SK-N-SH (cell line): ENCODE data around the gene KCNH4. TPM values are rescaled to one million over a fixed set of nuclear protein-coding genes. Genes with fewer than 3 reads are reported as not detected.

Source experiments
- CTCF ChIA-PET: fragments of 300-600, 350-600 bp; formaldehyde crosslinking; extraction: SDS; loops from one replicate; lab custom pipeline; 2021; lab: Yijun Ruan, JAX
- POLR2A ChIA-PET: fragments of 350-600 bp; sonication (Branson Sonifier 250); formaldehyde crosslinking; extraction: SDS; loops from one replicate; lab custom pipeline; 2020; ENCODE audit warnings: antibody characterized with exemption, inconsistent platforms; lab: Yijun Ruan, JAX
- DNase-seq: peaks from one replicate; pipeline ENCODE4 v3.0.0; 2012
- H2AFZ ChIP-seq: fragments of 200-600 bp; sonication (generic); 2 replicates; pipeline ENCODE4 v1.8.1; 2016; ENCODE audit warnings: antibody characterized with exemption, mild to moderate bottlenecking, low read depth
- H3F3A ChIP-seq: fragments of 200-600 bp; sonication (generic); replicated peaks from 2 replicates; pipeline ENCODE3; 2016; ENCODE audit warnings: antibody characterized with exemption, mild to moderate bottlenecking; ENCODE audit not compliant: insufficient read depth
- H3K27ac ChIP-seq, 2 experiments: fragments of 200-500 bp in 1 of 2; fragments of 200-600 bp in 1 of 2; sonication (Bioruptor generic) in 1 of 2; sonication (generic), shearing (Covaris generic) in 1 of 2; 2 replicates each; pipeline versions ENCODE4 v1.5.1 to v1.6.1; 2014 to 2016; ENCODE audit warnings: low read depth in 2 of 2, inconsistent platforms in 1 of 2, low read length in 1 of 2, mild to moderate bottlenecking in 1 of 2, mixed read lengths in 1 of 2
- H3K27me3 ChIP-seq: fragments of 200-600 bp; sonication (generic), shearing (Covaris generic); 2 replicates; pipeline ENCODE4 v1.6.1; 2016; ENCODE audit warnings: mixed run types; ENCODE audit not compliant: insufficient read depth
- H3K36me3 ChIP-seq, 2 experiments: fragments of 200-500 bp in 1 of 2; fragments of 200-600 bp in 1 of 2; sonication (Bioruptor generic) in 1 of 2; sonication (generic) in 1 of 2; replicated peaks in 1 of 2; 2 replicates each; pipeline versions ENCODE3 to v1.5.1; 2014 to 2016; ENCODE audit warnings: low read length in 1 of 2, mild to moderate bottlenecking in 1 of 2; ENCODE audit not compliant: insufficient read depth in 2 of 2, control insufficient read depth in 1 of 2
- H3K4me1 ChIP-seq, 2 experiments: fragments of 200-500 bp in 1 of 2; fragments of 200-600 bp in 1 of 2; sonication (Bioruptor generic) in 1 of 2; sonication (generic), shearing (Covaris generic) in 1 of 2; 2 replicates each; pipeline versions ENCODE4 v1.5.1 to v1.6.1; 2014 to 2016; ENCODE audit warnings: low read depth in 1 of 2, low read length in 1 of 2, mixed run types in 1 of 2; ENCODE audit not compliant: insufficient read depth in 2 of 2, control insufficient read depth in 1 of 2
- H3K4me2 ChIP-seq: fragments of 200-600 bp; sonication (generic), shearing (Covaris generic); 2 replicates; pipeline ENCODE4 v1.6.1; 2017; ENCODE audit warnings: mixed run types
- H3K4me3 ChIP-seq, 2 experiments: fragments of 200-500 bp in 1 of 2; fragments of 200-600 bp in 1 of 2; sonication (Bioruptor generic) in 1 of 2; sonication (generic), shearing (Covaris generic) in 1 of 2; 2 replicates each; pipeline versions ENCODE4 v1.5.1 to v1.8.1; 2014 to 2016; ENCODE audit warnings: low read depth in 2 of 2, inconsistent platforms in 1 of 2, low read length in 1 of 2, mild to moderate bottlenecking in 1 of 2, mixed read lengths in 1 of 2, moderate library complexity in 1 of 2
- H3K79me2 ChIP-seq: fragments of 200-600 bp; sonication (generic); 2 replicates; pipeline ENCODE4 v1.8.1; 2017; ENCODE audit warnings: mild to moderate bottlenecking; ENCODE audit not compliant: insufficient read depth
- H3K9ac ChIP-seq: fragments of 200-600 bp; sonication (generic); 2 replicates; pipeline ENCODE4 v1.6.1; 2017; ENCODE audit warnings: mixed run types
- H3K9me2 ChIP-seq: fragments of 200-600 bp; sonication (generic); 2 replicates; pipeline ENCODE4 v1.6.1; 2017; ENCODE audit warnings: mixed run types
- H3K9me3 ChIP-seq: fragments of 200-600 bp; sonication (generic); 2 replicates; pipeline ENCODE4 v1.6.1; 2017; ENCODE audit warnings: mixed run types, mild to moderate bottlenecking, moderate library complexity
- H4K20me1 ChIP-seq: fragments of 200-600 bp; sonication (generic); 2 replicates; pipeline ENCODE4 v1.6.1; 2017; ENCODE audit warnings: mild to moderate bottlenecking, mixed run types; ENCODE audit not compliant: insufficient read depth
- CHD2 ChIP-seq: fragments of 150-350 bp; IDR thresholded peaks from 2 replicates; pipeline ENCODE4 v1.6.1; 2018; ENCODE audit warnings: low read length; ENCODE audit not compliant: partially characterized antibody
- FOXM1 ChIP-seq: IDR thresholded peaks from 2 replicates; pipeline ENCODE4 v1.4.0; 2012; ENCODE audit warnings: low read depth, mild to moderate bottlenecking
- GABPA ChIP-seq: IDR thresholded peaks from 2 replicates; pipeline ENCODE4 v1.4.0; 2012; ENCODE audit warnings: low read depth, mild to moderate bottlenecking
- GATA2 ChIP-seq: sonication (generic); formaldehyde crosslinking; IDR thresholded peaks from 2 replicates; pipeline ENCODE4 v1.5.0; 2020; ENCODE audit warnings: mild to moderate bottlenecking, missing genetic modification reagents
- MXI1 ChIP-seq: IDR thresholded peaks from 2 replicates; pipeline ENCODE4 v1.6.1; 2012; ENCODE audit warnings: mild to moderate bottlenecking, low read depth, low read length, improper control_type of control experiment
- NFIC ChIP-seq: IDR thresholded peaks from 2 replicates; pipeline ENCODE4 v1.4.0; 2012; ENCODE audit warnings: borderline replicate concordance
- NRF1 ChIP-seq: IDR thresholded peaks from 2 replicates; pipeline ENCODE4 v1.6.1; 2012; ENCODE audit warnings: low read depth, mild to moderate bottlenecking, low read length
- PBX3 ChIP-seq: IDR thresholded peaks from 2 replicates; pipeline ENCODE4; 2012
- RAD21 ChIP-seq: IDR thresholded peaks from 2 replicates; pipeline ENCODE4 v1.6.1; 2012; ENCODE audit warnings: mild to moderate bottlenecking, low read length
- RCOR1 ChIP-seq: fragments of 150-350 bp; IDR thresholded peaks from 2 replicates; pipeline ENCODE4 v1.6.1; 2017; ENCODE audit warnings: antibody characterized with exemption, low read length
- RXRA ChIP-seq: IDR thresholded peaks from 2 replicates; pipeline ENCODE4 v1.4.0; 2012; ENCODE audit warnings: low read depth, mild to moderate bottlenecking, borderline replicate concordance
- SIN3A ChIP-seq: IDR thresholded peaks from 2 replicates; pipeline ENCODE4 v1.6.1; 2012; ENCODE audit warnings: low read depth, mild to moderate bottlenecking, low read length, moderate library complexity, borderline replicate concordance
- TAF1 ChIP-seq: IDR thresholded peaks from 2 replicates; pipeline ENCODE4 v1.6.1; 2012; ENCODE audit warnings: low read depth, mild to moderate bottlenecking, low read length, moderate library complexity, borderline replicate concordance
- TEAD4 ChIP-seq: IDR thresholded peaks from 2 replicates; pipeline ENCODE4 v1.4.0; 2012; ENCODE audit warnings: mild to moderate bottlenecking, borderline replicate concordance; ENCODE audit not compliant: insufficient read depth
- USF1 ChIP-seq: IDR thresholded peaks from 2 replicates; pipeline ENCODE4 v1.4.0; 2012; ENCODE audit warnings: low read depth, borderline replicate concordance
- YY1 ChIP-seq: IDR thresholded peaks from 2 replicates; pipeline ENCODE4 v1.4.0; 2012; ENCODE audit warnings: low read depth, mild to moderate bottlenecking
- WGBS: methylation state at CpG from one replicate; pipeline ENCODE4 v1.1.6; 2017; ENCODE audit warnings: low lambda C conversion rate; 5-methylcytosine and 5-hydroxymethylcytosine counted together
- polyA plus RNA-seq, 3 experiments: library from polyadenylated mRNA; depleted of rRNA; stranded (reverse); fragments of >200 nt; gene quantifications; 2 replicates each; pipeline ENCODE4 v1.2.3, GENCODE V29; 2012
- TF ChIP-seq, protein P1 (sequence below): IDR thresholded peaks from 2 replicates; pipeline ENCODE4 v1.6.1; 2012; ENCODE audit warnings: mild to moderate bottlenecking, low read depth, low read length, moderate library complexity
- TF ChIP-seq, protein P2 (sequence below): fragments of 200-600 bp; sonication (generic); IDR thresholded peaks from 2 replicates; pipeline ENCODE4 v1.6.1; 2017; ENCODE audit warnings: antibody characterized with exemption, mild to moderate bottlenecking, moderate library complexity
- TF ChIP-seq, protein P3 (sequence below): IDR thresholded peaks from 2 replicates; pipeline ENCODE4 v1.4.0; 2012; ENCODE audit warnings: low read depth, borderline replicate concordance
- TF ChIP-seq, protein P4 (sequence below): fragments of 150-350 bp; IDR thresholded peaks from 2 replicates; pipeline ENCODE4 v1.6.1; 2016; ENCODE audit warnings: mild to moderate bottlenecking, low read depth, low read length

KCNH4 gene
- 0.46 and 0.57 TPM in 2 replicates for polyA plus RNA-seq (2012; rRNA removed)
- polyA plus RNA-seq (2012; cell fraction: cytosol; rRNA removed): 0.17 and 0.29 TPM in 2 replicates
- 0.83 and 1.1 TPM in 2 replicates for polyA plus RNA-seq (2012; cell fraction: nucleus; rRNA removed)

DNA sequence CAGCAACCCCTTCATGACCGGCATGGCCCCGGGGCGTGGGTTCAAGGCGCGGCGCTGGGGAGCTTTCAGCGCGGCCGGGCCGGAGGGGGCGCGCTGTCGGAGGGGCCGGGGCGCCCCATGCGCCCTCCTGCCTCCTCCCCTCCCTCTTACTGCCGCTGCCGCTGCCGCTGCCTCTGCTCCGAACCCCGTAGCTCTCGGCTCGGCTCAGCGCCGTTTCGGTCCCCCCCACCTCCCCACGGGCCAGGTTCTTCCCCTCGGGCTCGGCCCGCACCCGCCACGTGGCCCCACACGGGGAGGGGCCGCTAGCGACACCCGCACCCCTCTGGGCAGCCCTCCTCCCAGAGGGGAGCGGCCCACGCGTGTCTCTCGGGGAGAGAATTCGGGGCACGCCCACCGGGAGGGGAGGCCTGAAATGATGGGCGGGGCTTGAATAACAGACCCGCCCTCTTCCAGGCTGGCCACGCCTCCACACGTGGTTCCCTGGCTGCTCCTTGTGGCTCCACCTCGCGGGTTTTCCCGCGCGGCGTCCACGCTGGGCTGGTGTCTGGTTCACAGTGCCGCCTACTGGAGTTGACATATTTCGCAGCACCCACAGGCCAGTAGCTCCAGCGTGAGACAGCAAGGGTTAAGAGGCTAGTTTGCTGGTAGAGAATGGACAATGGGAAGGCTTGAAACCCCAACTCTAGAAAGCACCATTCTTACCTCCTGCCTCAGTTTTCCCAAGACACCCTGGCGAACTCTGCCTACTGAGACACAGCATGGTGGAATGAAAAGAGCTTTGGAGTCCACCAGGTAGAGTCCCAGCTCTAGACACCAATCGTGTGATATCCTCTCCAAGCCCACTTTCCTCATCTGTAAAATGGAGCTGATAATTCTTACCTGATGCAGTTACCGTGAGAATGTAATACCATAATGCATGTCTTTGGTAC, at the start of gene KCNH4:
Gene KCNH4, minus strand, starts transcription at position 221 of the 929 bp plus-strand sequence. Its CDS starts 197 bp downstream, at position 24.
- ChIA-PET CTCF (interaction anchor here (0.6 to 4.4 kb wide), 28 partner anchors 8 to 224 kb away, joined by 3 to 30 read pairs (median 4); partner anchors contain the start of genes GHDC, HSPB9, NKIRAS2 and RAB5C), POLR2A (interaction anchor here (0.8 to 1.6 kb wide), 2 partner anchors 25 to 67 kb away, joined by 3 read pairs; no protein-coding TSS in a partner anchor)
- Histone ChIP-seq H3K9ac (no peak within 1 kb of the TSS; the same call in 1 of the 2 replicates), H3K4me3 (peak within 1 kb of the TSS; percentile 55 to 63), H3K79me2 (no peaks in the 10 kb centered on the region), H3K4me1 (peaks cover 4 to 15% of the 10 kb centered on the region in 2 experiments; a peak in 2 of 4 replicates), H3K9me2 (no peaks in the 10 kb centered on the region), H3K4me2 (peak within 1 kb of the TSS; percentile 90), H3K9me3 (no peaks in the 10 kb centered on the region), H4K20me1 (no peaks in the 10 kb centered on the region), H3K27me3 (no peaks in the 10 kb centered on the region), H3K27ac (no peak within 1 kb of the TSS), H3K36me3 (no peaks in the 10 kb centered on the region), H2AFZ (peak within 1 kb of the TSS; percentile 84), H3F3A (peaks cover 11% of the 10 kb centered on the region)
- peak; percentile 99 for DNase-seq
- 12% methylated on average over 29 of the region's 60 CpGs for WGBS
- TF ChIP-seq, protein P1, sequence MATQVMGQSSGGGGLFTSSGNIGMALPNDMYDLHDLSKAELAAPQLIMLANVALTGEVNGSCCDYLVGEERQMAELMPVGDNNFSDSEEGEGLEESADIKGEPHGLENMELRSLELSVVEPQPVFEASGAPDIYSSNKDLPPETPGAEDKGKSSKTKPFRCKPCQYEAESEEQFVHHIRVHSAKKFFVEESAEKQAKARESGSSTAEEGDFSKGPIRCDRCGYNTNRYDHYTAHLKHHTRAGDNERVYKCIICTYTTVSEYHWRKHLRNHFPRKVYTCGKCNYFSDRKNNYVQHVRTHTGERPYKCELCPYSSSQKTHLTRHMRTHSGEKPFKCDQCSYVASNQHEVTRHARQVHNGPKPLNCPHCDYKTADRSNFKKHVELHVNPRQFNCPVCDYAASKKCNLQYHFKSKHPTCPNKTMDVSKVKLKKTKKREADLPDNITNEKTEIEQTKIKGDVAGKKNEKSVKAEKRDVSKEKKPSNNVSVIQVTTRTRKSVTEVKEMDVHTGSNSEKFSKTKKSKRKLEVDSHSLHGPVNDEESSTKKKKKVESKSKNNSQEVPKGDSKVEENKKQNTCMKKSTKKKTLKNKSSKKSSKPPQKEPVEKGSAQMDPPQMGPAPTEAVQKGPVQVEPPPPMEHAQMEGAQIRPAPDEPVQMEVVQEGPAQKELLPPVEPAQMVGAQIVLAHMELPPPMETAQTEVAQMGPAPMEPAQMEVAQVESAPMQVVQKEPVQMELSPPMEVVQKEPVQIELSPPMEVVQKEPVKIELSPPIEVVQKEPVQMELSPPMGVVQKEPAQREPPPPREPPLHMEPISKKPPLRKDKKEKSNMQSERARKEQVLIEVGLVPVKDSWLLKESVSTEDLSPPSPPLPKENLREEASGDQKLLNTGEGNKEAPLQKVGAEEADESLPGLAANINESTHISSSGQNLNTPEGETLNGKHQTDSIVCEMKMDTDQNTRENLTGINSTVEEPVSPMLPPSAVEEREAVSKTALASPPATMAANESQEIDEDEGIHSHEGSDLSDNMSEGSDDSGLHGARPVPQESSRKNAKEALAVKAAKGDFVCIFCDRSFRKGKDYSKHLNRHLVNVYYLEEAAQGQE: 0 out of 2 replicates have a peak, but pooled peaks have one; percentile 19
- TF ChIP-seq MXI1 (peak; percentile 98), RXRA (no peak), RAD21 (peak; percentile 70), YY1 (no peak), SIN3A (peak; percentile 70; the same call in 1 of the 2 replicates), FOXM1 (no peak), PBX3 (no peak), GATA2 (no peak), RCOR1 (no peak; the same call in 1 of the 2 replicates), GABPA (no peak), CHD2 (peak; percentile 67), USF1 (peak; percentile 79), TAF1 (no peak), NRF1 (no peak), TEAD4 (no peak), NFIC (no peak)
- TF ChIP-seq, protein P2, sequence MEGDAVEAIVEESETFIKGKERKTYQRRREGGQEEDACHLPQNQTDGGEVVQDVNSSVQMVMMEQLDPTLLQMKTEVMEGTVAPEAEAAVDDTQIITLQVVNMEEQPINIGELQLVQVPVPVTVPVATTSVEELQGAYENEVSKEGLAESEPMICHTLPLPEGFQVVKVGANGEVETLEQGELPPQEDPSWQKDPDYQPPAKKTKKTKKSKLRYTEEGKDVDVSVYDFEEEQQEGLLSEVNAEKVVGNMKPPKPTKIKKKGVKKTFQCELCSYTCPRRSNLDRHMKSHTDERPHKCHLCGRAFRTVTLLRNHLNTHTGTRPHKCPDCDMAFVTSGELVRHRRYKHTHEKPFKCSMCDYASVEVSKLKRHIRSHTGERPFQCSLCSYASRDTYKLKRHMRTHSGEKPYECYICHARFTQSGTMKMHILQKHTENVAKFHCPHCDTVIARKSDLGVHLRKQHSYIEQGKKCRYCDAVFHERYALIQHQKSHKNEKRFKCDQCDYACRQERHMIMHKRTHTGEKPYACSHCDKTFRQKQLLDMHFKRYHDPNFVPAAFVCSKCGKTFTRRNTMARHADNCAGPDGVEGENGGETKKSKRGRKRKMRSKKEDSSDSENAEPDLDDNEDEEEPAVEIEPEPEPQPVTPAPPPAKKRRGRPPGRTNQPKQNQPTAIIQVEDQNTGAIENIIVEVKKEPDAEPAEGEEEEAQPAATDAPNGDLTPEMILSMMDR: peak; percentile 64
- TF ChIP-seq, protein P3, sequence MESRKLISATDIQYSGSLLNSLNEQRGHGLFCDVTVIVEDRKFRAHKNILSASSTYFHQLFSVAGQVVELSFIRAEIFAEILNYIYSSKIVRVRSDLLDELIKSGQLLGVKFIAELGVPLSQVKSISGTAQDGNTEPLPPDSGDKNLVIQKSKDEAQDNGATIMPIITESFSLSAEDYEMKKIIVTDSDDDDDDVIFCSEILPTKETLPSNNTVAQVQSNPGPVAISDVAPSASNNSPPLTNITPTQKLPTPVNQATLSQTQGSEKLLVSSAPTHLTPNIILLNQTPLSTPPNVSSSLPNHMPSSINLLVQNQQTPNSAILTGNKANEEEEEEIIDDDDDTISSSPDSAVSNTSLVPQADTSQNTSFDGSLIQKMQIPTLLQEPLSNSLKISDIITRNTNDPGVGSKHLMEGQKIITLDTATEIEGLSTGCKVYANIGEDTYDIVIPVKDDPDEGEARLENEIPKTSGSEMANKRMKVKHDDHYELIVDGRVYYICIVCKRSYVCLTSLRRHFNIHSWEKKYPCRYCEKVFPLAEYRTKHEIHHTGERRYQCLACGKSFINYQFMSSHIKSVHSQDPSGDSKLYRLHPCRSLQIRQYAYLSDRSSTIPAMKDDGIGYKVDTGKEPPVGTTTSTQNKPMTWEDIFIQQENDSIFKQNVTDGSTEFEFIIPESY: no peak
- TF ChIP-seq, protein P4, sequence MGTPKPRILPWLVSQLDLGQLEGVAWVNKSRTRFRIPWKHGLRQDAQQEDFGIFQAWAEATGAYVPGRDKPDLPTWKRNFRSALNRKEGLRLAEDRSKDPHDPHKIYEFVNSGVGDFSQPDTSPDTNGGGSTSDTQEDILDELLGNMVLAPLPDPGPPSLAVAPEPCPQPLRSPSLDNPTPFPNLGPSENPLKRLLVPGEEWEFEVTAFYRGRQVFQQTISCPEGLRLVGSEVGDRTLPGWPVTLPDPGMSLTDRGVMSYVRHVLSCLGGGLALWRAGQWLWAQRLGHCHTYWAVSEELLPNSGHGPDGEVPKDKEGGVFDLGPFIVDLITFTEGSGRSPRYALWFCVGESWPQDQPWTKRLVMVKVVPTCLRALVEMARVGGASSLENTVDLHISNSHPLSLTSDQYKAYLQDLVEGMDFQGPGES: no peak
